T-helper 22 cell (primary cell): ENCODE results near the gene HCK.

ENCODE experiments used
- DNase-seq: peaks from one replicate; pipeline ENCODE4 v3.0.0-alpha.2; 2020; ENCODE audit warnings: low read depth

HCK gene

GRCh38 chr20:32052090-32052777 is at the start of gene HCK:
Gene HCK, plus strand, starts transcription at chr20:32052242.
- DNase-seq, result no peak

GRCh38 chr20:32003325-32003724 is 48.7 kb upstream of the HCK start:
- DNase-seq, result no peak

DNA sequence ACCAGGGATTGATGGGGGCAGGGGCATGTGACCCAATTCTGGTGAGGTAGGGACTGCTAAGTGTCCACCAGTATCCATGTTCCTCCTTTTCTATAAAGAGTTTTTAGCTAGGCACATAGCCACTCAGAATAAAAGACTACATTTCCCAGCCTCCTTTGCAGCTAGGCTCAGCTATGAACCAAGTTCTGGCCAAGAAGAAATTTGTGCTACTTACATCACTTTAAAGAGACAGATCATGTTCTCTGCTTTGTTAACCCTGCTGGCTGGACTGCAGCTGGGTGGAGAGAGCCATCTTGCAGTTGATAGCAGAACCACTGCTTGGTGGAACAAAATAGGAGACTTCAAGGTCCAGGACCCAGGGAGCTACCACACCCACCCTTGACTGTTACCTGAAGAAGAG is 47.1 kb upstream of the HCK start:
- DNase-seq, result no peak

- no peak for DNase-seq
Measured at GRCh38 chr20:32006053-32006452, 46.0 kb upstream of the HCK start.

GRCh38 chr20:32006841-32007786 is 44.9 kb upstream of the HCK start:
- DNase-seq, result no peak

GRCh38 chr20:32007787-32008616 is 44.0 kb upstream of the HCK start:
- DNase-seq, result no peak

GRCh38 chr20:32009564-32009963 is 42.5 kb upstream of the HCK start:
- no peak for DNase-seq

DNA sequence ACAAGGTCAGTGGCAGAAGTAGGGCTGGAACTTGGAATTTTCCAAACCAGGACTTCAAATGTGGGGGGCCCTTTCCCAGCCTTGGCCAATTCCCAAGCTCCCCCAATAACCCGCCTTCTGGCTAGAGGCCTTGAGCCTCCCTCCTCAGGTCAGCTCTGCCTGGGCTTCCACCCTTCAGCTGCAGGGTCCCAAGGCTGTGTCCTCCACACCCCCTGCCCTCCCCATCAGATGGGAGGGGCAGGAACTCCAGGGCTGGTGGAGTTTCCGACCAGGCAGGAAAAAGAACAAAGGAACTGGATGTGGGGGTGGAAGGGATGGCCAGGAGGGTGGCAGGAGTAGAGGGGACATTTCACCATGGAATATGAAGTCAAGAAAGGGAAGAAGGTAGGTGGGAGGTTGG is 41.9 kb upstream of the HCK start, which contains the start of gene CCM2L:
Gene CCM2L (plus strand): TSS at position 338 of the 400 bp plus-strand sequence. CDS start 17 bp downstream, at position 355.
- no peak for DNase-seq

DNA sequence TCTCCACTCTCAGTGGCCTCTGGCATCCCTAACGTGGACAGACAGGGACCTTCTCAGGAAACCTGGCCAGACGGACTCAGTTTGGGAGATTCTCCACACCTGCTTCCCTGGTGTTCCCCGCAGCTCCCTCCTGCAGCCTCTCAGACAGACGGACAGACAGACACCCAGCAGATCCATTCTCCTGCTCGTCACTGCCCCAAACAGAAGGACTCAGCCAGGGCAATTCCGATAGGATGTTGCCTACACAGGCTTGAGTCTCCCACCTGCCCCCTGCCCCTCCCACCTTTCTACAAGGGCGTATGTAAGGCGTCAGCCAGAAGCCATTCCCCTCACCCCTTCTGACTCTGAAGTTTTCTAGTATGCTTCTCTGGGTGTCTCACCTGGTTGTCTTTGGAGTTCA is 41.4 kb upstream of the HCK start:
- DNase-seq, result no peak

GRCh38 chr20:32012159-32012688 is 39.8 kb upstream of the HCK start:
- no peak for DNase-seq

GRCh38 chr20:32013326-32013725 is 38.7 kb upstream of the HCK start:
- DNase-seq, result no peak

GRCh38 chr20:32017711-32018251 is 34.3 kb upstream of the HCK start:
- DNase-seq, result peak; percentile 34

DNA sequence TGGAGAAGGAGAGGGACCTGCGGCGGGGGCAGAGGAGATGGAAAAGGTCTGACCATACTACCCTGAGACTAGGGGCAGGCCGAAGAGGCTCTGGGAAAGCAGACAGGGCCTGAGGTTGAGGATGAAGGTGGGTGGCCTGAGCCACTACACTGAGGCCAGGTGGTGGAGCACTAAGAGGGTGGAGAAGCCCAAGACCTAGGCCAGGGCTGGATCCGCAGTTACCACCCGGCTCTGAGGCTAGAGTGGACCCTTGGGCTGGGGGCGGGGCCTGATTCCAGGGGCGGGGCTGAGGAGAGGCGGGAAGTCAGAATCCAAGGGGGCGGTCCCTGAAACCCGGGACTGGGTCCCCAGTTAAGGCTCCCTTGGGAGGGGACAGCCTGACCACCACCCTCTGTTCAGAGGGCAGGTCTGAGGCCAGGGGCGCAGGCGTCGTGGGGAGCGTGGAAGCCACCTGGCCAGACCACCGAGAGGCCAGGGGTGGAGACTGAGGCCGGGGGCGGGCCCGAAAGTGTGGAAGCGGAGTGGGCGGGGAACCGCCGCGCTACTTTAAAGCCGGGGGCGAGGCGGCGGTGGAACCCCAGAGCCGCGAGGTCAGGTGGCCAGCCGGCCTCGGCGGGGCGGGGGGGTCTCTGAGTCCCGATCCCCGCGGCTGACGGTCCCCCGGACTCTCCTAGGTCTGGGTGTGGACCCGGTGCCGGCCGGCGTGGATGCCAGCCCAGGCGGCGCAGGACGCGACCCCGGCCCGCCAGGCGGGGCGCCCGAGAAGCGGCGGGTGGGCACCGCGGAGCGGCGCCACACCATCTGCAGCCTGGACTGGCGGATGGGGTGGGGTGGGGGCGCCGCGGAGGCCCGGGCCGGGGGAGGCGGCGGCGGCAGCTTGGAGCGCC is 33.5 kb upstream of the HCK start:
- peak; percentile 5 for DNase-seq

- DNase-seq, result no peak
Measured at GRCh38 chr20:32019156-32019510, 32.9 kb upstream of the HCK start.

DNA sequence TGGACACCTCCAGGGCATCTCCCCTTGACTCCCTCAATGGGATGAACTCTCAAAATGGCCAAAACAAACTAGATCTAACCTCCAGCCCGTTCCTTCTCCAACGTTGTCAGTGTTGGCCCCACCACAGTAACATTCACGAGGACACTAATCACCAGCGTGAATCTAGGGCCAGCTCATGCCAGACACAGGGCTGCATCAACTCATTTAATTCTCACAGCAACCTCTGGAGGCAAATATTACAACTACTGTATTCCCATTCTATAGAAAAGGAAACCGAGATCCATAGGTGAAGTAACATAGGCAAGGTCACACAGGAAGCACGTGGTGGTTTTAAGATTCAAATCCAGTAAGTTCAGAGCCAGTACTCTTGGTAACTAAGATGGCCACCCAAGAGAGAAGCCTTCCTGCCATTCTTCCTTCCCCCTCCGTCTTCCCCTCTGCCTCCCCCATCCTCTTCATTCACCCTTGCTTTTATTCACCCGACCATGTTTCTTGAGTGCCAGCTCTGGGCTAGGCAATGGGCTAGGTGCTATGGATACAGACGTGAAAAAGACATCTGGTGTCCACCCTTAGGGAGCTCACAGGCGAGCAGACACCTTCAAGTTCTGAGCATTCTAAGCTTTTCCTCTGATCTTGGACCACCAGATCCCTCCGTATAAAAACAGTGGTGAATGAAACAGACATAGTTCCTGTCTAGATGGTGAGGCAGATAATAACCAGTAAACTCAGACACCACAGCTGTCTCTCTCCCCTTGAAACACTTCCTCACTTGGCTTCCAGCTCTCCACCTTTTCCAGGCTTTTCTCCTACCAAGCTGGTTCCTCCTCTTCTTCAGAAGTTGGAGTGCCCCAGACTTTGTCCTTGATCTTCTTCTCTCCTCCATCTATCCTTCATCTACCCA is 32.2 kb upstream of the HCK start:
- DNase-seq, result no peak

- no peak for DNase-seq
Measured at GRCh38 chr20:32021091-32021490, 31.0 kb upstream of the HCK start.

- DNase-seq, result no peak
Measured at GRCh38 chr20:32024683-32025295, 27.3 kb upstream of the HCK start.

DNA sequence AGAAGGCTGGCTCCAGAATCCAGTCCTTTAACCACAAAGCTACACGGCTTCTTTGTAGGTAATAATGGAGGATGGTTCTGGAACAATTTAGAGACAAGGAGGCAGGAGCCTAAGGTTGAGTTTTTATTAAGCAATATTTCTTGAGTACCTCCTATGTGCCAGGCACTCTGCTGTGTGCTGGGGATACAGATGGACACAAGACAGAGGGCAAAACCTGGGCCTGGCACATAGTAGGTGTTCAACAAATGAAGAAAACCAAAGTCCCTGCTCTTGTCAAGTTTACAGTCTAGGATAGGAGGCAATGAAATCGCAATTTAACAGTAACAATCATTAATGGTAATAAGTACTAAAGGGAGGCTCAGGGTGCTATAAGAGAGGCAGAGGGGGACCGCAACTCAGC is 24.4 kb upstream of the HCK start:
- no peak for DNase-seq

- DNase-seq, result no peak
Measured at GRCh38 chr20:32028647-32029372, 23.2 kb upstream of the HCK start.
